IMR-90 (cell line): Measurements from ENCODE around the gene RBMS3.

Experiments
- CHD1 ChIP-seq: IDR thresholded peaks from 2 replicates; pipeline ENCODE4 v1.6.1; 2012; ENCODE audit warnings: low read depth, low read length, improper control_type of control experiment
- FOS ChIP-seq: fragments of 150-350 bp; IDR thresholded peaks from 2 replicates; pipeline ENCODE4 v1.6.1; 2016; ENCODE audit warnings: low read depth, low read length
- MXI1 ChIP-seq: IDR thresholded peaks from 2 replicates; pipeline ENCODE4 v1.6.1; 2012; ENCODE audit warnings: low read depth, mild to moderate bottlenecking, low read length, moderate library complexity, borderline replicate concordance
- NFE2L2 ChIP-seq: fragments of 150-350 bp; IDR thresholded peaks from 2 replicates; pipeline ENCODE4 v1.6.1; 2016; ENCODE audit warnings: low read depth, mild to moderate bottlenecking, low read length
- POLR2A ChIP-seq: IDR thresholded peaks from 2 replicates; pipeline ENCODE4 v1.6.1; 2012; ENCODE audit warnings: mild to moderate bottlenecking, low read depth, low read length
- SMC3 ChIP-seq: fragments of 150-350 bp; IDR thresholded peaks from 2 replicates; pipeline ENCODE4 v1.6.1; 2016; ENCODE audit warnings: low read depth, mild to moderate bottlenecking, antibody characterized with exemption, low read length, moderate library complexity
- TF ChIP-seq, protein P1 (sequence below): conservative IDR thresholded peaks from 2 replicates; pipeline ENCODE4 v1.5.1; 2012; ENCODE audit warnings: mild to moderate bottlenecking, low read depth, low read length, improper control_type of control experiment
- TF ChIP-seq, protein P2 (sequence below): fragments of 150-350 bp; IDR thresholded peaks from 2 replicates; pipeline ENCODE4 v1.6.1; 2016; ENCODE audit warnings: low read depth, mild to moderate bottlenecking, low read length, moderate library complexity, borderline replicate concordance

DNA sequence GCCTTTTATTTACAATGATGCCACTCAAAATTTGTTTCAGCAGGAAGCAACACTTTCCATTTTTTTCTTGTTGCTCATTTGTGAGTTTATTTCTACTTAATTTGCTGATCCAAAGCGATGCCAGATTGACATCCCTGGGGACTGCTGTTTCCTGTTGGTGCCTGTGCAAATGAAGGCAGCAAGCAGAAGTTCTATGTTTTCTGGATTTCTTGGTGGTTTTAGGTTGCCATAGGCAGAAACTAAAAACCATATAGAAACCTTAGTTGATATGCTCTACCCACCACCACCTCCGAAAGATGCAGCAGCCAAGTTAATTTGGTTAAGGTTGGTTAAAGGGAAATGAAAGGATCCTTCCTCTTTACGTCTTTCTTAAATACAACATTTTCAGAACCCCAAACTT lies 356.2 kb downstream of the RBMS3 start:
- TF ChIP-seq, protein P1, sequence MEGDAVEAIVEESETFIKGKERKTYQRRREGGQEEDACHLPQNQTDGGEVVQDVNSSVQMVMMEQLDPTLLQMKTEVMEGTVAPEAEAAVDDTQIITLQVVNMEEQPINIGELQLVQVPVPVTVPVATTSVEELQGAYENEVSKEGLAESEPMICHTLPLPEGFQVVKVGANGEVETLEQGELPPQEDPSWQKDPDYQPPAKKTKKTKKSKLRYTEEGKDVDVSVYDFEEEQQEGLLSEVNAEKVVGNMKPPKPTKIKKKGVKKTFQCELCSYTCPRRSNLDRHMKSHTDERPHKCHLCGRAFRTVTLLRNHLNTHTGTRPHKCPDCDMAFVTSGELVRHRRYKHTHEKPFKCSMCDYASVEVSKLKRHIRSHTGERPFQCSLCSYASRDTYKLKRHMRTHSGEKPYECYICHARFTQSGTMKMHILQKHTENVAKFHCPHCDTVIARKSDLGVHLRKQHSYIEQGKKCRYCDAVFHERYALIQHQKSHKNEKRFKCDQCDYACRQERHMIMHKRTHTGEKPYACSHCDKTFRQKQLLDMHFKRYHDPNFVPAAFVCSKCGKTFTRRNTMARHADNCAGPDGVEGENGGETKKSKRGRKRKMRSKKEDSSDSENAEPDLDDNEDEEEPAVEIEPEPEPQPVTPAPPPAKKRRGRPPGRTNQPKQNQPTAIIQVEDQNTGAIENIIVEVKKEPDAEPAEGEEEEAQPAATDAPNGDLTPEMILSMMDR = no peak
- no peak for TF ChIP-seq POLR2A
- TF ChIP-seq MXI1 = no peak
- no peak for TF ChIP-seq CHD1
- no peak for TF ChIP-seq FOS
- TF ChIP-seq, protein P2, sequence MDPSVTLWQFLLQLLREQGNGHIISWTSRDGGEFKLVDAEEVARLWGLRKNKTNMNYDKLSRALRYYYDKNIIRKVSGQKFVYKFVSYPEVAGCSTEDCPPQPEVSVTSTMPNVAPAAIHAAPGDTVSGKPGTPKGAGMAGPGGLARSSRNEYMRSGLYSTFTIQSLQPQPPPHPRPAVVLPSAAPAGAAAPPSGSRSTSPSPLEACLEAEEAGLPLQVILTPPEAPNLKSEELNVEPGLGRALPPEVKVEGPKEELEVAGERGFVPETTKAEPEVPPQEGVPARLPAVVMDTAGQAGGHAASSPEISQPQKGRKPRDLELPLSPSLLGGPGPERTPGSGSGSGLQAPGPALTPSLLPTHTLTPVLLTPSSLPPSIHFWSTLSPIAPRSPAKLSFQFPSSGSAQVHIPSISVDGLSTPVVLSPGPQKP = no peak
- TF ChIP-seq SMC3 = no peak
- no peak for TF ChIP-seq NFE2L2
